PC-9 (cell line): ENCODE measurements around the gene ZNF469. TPM values are rescaled to one million over a fixed set of nuclear protein-coding genes. Genes with fewer than 3 reads are reported as not detected.

Experiments
- BruUV-seq: library from RNA; stranded (reverse); fragments of 400-500 nt; replicated peaks from 2 replicates; lab custom pipeline; 2021; lab: Mats Ljungman, UMichigan
- CTCF ChIA-PET: fragments of 300-600 bp; sonication (Branson Sonifier 250); formaldehyde crosslinking; loops from one replicate; lab custom pipeline; 2022; ENCODE audit warnings: antibody characterized with exemption; lab: Charles Lee
- POLR2A ChIA-PET: fragments of 300-600 bp; sonication (Branson Sonifier 250); formaldehyde crosslinking; loops from one replicate; lab custom pipeline; 2022; ENCODE audit warnings: antibody characterized with exemption; ENCODE audit not compliant: unreplicated experiment; lab: Charles Lee
- DNase-seq, 2 experiments: peaks; one replicate each; pipeline versions ENCODE4 v3.0.0 to v3.0.0-alpha.2; 2015 to 2022; ENCODE audit warnings: mixed read lengths in 1 of 2
- H2AFZ ChIP-seq: fragments of 200-600 bp; sonication (generic); 2 replicates; pipeline ENCODE4 v1.8.1; 2017; ENCODE audit warnings: antibody characterized with exemption
- H3F3A ChIP-seq: fragments of 200-600 bp; sonication (generic); 2 replicates; pipeline ENCODE4 v1.8.1; 2017; ENCODE audit warnings: antibody characterized with exemption, mild to moderate bottlenecking, low read depth; ENCODE audit not compliant: insufficient read depth
- H3K27ac ChIP-seq: fragments of 200-600 bp; sonication (generic); 2 replicates; pipeline ENCODE4 v1.6.1; 2016; ENCODE audit warnings: mixed run types
- H3K27me3 ChIP-seq: fragments of 200-600 bp; sonication (generic); 2 replicates; pipeline ENCODE4 v1.6.1; 2016; ENCODE audit warnings: low read depth, mixed run types; ENCODE audit not compliant: insufficient read depth
- H3K36me3 ChIP-seq: fragments of 200-600 bp; sonication (generic); 2 replicates; pipeline ENCODE4 v1.6.1; 2016; ENCODE audit warnings: low read depth, mixed run types
- H3K4me1 ChIP-seq: fragments of 200-600 bp; sonication (generic); replicated peaks from 2 replicates; pipeline ENCODE4 v1.6.1; 2016; ENCODE audit warnings: mixed run types; ENCODE audit not compliant: insufficient read depth
- H3K4me2 ChIP-seq: fragments of 200-600 bp; sonication (generic); 2 replicates; pipeline ENCODE4 v1.6.1; 2017; ENCODE audit warnings: mixed run types
- H3K4me3 ChIP-seq: fragments of 200-600 bp; sonication (generic); 2 replicates; pipeline ENCODE4 v1.6.1; 2016; ENCODE audit warnings: mixed run types
- H3K79me2 ChIP-seq: fragments of 200-600 bp; sonication (generic); 2 replicates; pipeline ENCODE4 v1.6.1; 2017; ENCODE audit warnings: low read depth, mixed run types
- H3K9me2 ChIP-seq: fragments of 200-600 bp; sonication (generic); 2 replicates; pipeline ENCODE4 v1.8.1; 2017; ENCODE audit warnings: mild to moderate bottlenecking; ENCODE audit not compliant: insufficient read depth
- H3K9me3 ChIP-seq: fragments of 200-600 bp; sonication (generic); 2 replicates; pipeline ENCODE4 v1.8.1; 2016; ENCODE audit warnings: low read depth; ENCODE audit not compliant: insufficient read depth
- H4K20me1 ChIP-seq: fragments of 200-600 bp; sonication (generic); 2 replicates; pipeline ENCODE4 v1.8.1; 2017; ENCODE audit not compliant: insufficient read depth
- CTCF ChIP-seq: fragments of 200-600 bp; sonication (generic); conservative IDR thresholded peaks from 2 replicates; pipeline ENCODE4 v1.6.1; 2017; ENCODE audit warnings: mixed run types, antibody characterized with exemption, mild to moderate bottlenecking, moderate library complexity
- EZH2 ChIP-seq: fragments of 200-600 bp; sonication (generic); IDR thresholded peaks from 2 replicates; pipeline ENCODE4 v1.8.0; 2017; ENCODE audit warnings: antibody characterized with exemption, low read depth
- intact Hi-C: fragments of 100-400 bp; cut with micrococcal nuclease; formaldehyde crosslinking; loops from one replicate; pipeline ENCODE4 v1.10.0; 2022; ENCODE audit not compliant: unreplicated experiment
- total RNA-seq: library from RNA; stranded (reverse); gene quantifications from 2 replicates; pipeline ENCODE4 v1.2.3, GENCODE V29; 2021

Gene ZNF469
- total RNA-seq, 1 experiment from 2014 or later, result 9.8 TPM

DNA sequence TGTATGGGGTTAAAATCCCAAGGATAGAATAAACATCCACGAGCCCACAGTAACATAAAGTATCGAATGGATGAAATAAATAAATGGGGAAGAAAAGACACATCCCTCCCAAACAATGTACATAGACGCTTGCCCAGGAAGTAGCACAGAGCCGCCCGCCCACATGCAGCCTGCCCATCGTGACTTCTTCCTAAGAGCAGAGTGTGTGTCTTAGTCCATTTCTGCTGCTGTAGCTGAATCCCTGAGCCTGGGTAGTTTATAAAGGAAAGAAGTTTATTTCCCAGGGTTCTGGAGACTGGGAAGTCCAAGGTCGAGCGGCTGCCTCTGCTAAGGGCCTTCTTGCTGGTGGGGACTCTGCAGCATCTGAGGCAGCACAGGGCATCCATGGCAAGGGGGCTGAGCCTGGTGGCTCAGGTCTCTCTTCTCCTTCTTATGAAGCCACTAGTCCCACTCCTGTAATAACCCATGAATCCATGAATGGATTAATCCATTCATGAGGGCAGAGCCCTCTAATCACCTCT is 39.4 kb upstream of the ZNF469 start:
- TF ChIP-seq CTCF (no peak), EZH2 (no peak)
- Histone ChIP-seq H3K4me2 (no peak overlapping the region), H3K27me3 (no peaks in the 10 kb centered on the region), H3K79me2 (no peaks in the 10 kb centered on the region), H3K4me1 (no peaks in the 10 kb centered on the region), H3K9me3 (no peaks in the 10 kb centered on the region), H3K9me2 (no peaks in the 10 kb centered on the region), H3K4me3 (no peak overlapping the region), H2AFZ (no peak overlapping the region), H3F3A (no peaks in the 10 kb centered on the region), H4K20me1 (no peaks in the 10 kb centered on the region), H3K27ac (no peak overlapping the region), H3K36me3 (no peaks in the 10 kb centered on the region)
- ChIA-PET POLR2A (no interaction called here), CTCF (no interaction called here)
- no peak for DNase-seq
- intact Hi-C loops, result no loop called here
- BruUV-seq, result no TSS peak

DNA sequence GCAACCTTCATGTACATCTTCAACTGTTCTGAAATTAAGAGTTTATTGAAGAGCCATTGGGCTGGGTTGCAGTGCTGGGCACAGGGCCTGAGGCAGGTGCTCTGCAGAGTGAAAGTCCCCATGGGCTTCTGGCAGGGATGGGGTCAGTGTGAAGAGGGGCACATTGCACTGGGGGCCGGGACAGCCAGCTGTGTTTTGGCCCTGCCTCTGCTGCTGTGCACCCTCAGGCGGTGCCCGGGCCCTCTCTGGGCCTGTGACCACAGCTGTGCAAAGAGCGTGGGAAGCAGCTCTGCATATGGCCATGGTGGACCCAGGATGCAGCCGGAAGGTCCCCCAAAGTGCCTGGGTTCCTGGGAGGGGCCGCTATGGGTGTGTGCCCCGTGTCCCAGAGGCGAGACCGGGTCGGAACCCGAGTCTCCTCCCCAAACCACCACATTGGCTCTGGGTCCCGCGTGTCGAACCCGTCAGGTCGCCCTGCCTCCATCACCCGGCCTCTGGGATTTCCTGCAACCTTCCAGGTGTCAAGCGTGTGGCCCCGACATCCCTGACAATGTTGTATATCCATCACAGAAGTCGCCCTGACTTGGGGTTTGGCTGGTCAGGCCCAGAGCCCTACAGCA is 38.2 kb upstream of the ZNF469 start:
- CTCF ChIA-PET, result no interaction called here
- H3K27ac ChIP-seq, result no peak overlapping the region

GRCh38 chr16:88345031-88345720 is 37.6 kb upstream of the ZNF469 start:
- TF ChIP-seq EZH2, result no peak
- no peak for TF ChIP-seq CTCF
- H2AFZ ChIP-seq, result no peak overlapping the region
- BruUV-seq, result no TSS peak
- intact Hi-C loops, result no loop called here
- DNase-seq, result no peak
- no peak overlapping the region for H3K4me2 ChIP-seq
- no peaks in the 10 kb centered on the region for H3K79me2 ChIP-seq
- no peaks in the 10 kb centered on the region for H3F3A ChIP-seq
- ChIA-PET CTCF (no interaction called here), POLR2A (no interaction called here)
- no peak overlapping the region for H3K4me3 ChIP-seq
- no peak overlapping the region for H3K27ac ChIP-seq
- H3K9me2 ChIP-seq, result no peaks in the 10 kb centered on the region
- no peaks in the 10 kb centered on the region for H4K20me1 ChIP-seq
- no peaks in the 10 kb centered on the region for H3K27me3 ChIP-seq
- H3K36me3 ChIP-seq, result no peaks in the 10 kb centered on the region
- no peaks in the 10 kb centered on the region for H3K4me1 ChIP-seq
- no peaks in the 10 kb centered on the region for H3K9me3 ChIP-seq

More for the DNA sequence above, 38.2 kb upstream of the ZNF469 start:
- intact Hi-C loops, result no loop called here
- no peak overlapping the region for H2AFZ ChIP-seq
- H3K4me3 ChIP-seq, result no peak overlapping the region
- no peak overlapping the region for H3K4me2 ChIP-seq
- no peak for DNase-seq
- H3F3A ChIP-seq, result no peaks in the 10 kb centered on the region
- H4K20me1 ChIP-seq, result no peaks in the 10 kb centered on the region
- TF ChIP-seq EZH2, result no peak
- TF ChIP-seq CTCF, result no peak
- no peaks in the 10 kb centered on the region for H3K9me2 ChIP-seq
- no peaks in the 10 kb centered on the region for H3K27me3 ChIP-seq
- BruUV-seq, result no TSS peak
- H3K4me1 ChIP-seq, result no peaks in the 10 kb centered on the region
- POLR2A ChIA-PET, result no interaction called here
- H3K36me3 ChIP-seq, result no peaks in the 10 kb centered on the region
- no peaks in the 10 kb centered on the region for H3K79me2 ChIP-seq
- H3K9me3 ChIP-seq, result no peaks in the 10 kb centered on the region
